Esophagus muscularis mucosa (tissue), 4 donors: ENCODE results near the gene COL4A1. TPM values are rescaled to one million over a fixed set of nuclear protein-coding genes. Genes with fewer than 3 reads are reported as not detected.

Source experiments
- DNase-seq: peaks from one replicate; pipeline ENCODE4 v3.0.0-alpha.2; 2017; ENCODE audit errors: extremely low spot score
- H3K27ac ChIP-seq, 4 donors: fragments of 200-600 bp; sonication (generic); replicated peaks in 1 of 4; 1 replicate in 3 of 4; 2 replicates in 1 of 4; pipeline ENCODE4 v1.5.1; 2016 to 2019; ENCODE audit warnings: mild to moderate bottlenecking in 1 of 4
- H3K27me3 ChIP-seq, 4 donors: fragments of 200-600 bp; sonication (generic); one replicate each; pipeline versions ENCODE4 v1.5.1 to v1.6.0; 2016 to 2019
- H3K36me3 ChIP-seq, 4 donors: fragments of 200-600 bp; sonication (generic); one replicate each; pipeline ENCODE4 v1.5.1; 2016 to 2019
- H3K4me1 ChIP-seq, 4 donors: fragments of 200-600 bp; sonication (generic); one replicate each; pipeline ENCODE4 v1.5.1; 2016 to 2019
- H3K4me3 ChIP-seq, 4 donors: fragments of 200-600 bp; sonication (generic); 1 replicate in 2 of 4; 2 replicates in 2 of 4; pipeline ENCODE4 v1.5.1; 2016 to 2019; ENCODE audit warnings: mild to moderate bottlenecking in 4 of 4, moderate library complexity in 1 of 4
- H3K9me3 ChIP-seq, 4 donors: fragments of 200-600 bp; sonication (generic); 1 replicate in 3 of 4; 2 replicates in 1 of 4; pipeline ENCODE4 v1.5.1; 2016 to 2019
- EP300 ChIP-seq: sonication (generic); formaldehyde crosslinking; IDR thresholded peaks from one replicate; pipeline ENCODE4 v1.6.1; 2017; ENCODE audit warnings: antibody characterized with exemption
- POLR2A ChIP-seq: fragments of 450-650 bp; IDR thresholded peaks from one replicate; pipeline ENCODE4 v1.6.1; 2017; ENCODE audit warnings: antibody characterized with exemption, moderate library complexity, mild to moderate bottlenecking, low read depth
- POLR2AphosphoS5 ChIP-seq, 2 donors: sonication (generic); formaldehyde crosslinking; IDR thresholded peaks; one replicate each; pipeline ENCODE4 v1.6.1; 2017; ENCODE audit warnings: antibody characterized with exemption in 2 of 2
- WGBS: methylation state at CpG from one replicate; pipeline ENCODE4 v1.1.5; 2018; 5-methylcytosine and 5-hydroxymethylcytosine counted together
- intact Hi-C: fragments of 100-400 bp; cut with DNase I; formaldehyde crosslinking; loops from one replicate; pipeline ENCODE4 v1.15.1; 2023
- total RNA-seq, 4 donors: library from RNA; depleted of rRNA; stranded (reverse); fragments of >200 nt; gene quantifications; one replicate each; pipeline versions ENCODE4 v1.1.0 to v1.2.1, GENCODE V29; 2016
- TF ChIP-seq, protein P1 (sequence below), 3 experiments: fragments of 200-600 bp in 2 of 3; fragments of 450-650 bp in 1 of 3; sonication (generic) in 2 of 3; IDR thresholded peaks; one replicate each; pipeline ENCODE4 v1.5.1; 2017 to 2019; ENCODE audit warnings: antibody characterized with exemption in 3 of 3, mild to moderate bottlenecking in 2 of 3, moderate library complexity in 1 of 3

The COL4A1 gene
- total RNA-seq, 4 donors from 2014 or later, result 328 to 578 (median 405) TPM

DNA sequence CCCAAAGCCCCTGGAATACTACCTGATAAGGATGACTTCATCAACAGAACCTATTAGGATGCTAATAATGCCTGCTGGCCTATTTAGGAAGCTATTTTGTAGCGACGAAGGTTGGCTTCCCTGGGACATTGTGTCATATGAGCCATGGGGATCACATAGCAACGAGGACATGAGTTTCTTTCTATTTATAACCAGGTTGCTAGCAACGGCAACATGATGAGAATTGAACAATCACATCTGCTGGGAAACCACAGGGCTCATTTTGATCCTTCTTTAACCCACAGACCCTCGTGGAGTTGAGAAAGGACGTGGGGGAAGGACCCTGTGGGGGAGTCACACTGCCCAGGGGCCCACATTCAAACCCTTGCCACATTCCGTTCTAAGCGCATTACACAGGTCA, 172.2 kb downstream of the COL4A1 start:
- Histone ChIP-seq H3K4me3 (no peak overlapping the region), H3K27me3 (no peaks in the 10 kb centered on the region), H3K4me1 (peaks cover 15 to 34% (median 22%) of the 10 kb centered on the region in 4 donors), H3K36me3 (no peaks in the 10 kb centered on the region), H3K27ac (peak overlapping the region; percentile 48 to 84 (median 52)), H3K9me3 (no peaks in the 10 kb centered on the region)
- peak; percentile 90 for DNase-seq
- intact Hi-C loops, result no loop called here
- TF ChIP-seq POLR2AphosphoS5 (IDR thresholded peaks at IDR 0.05) (peak; percentile 51 to 70), POLR2A (no peak), EP300 (no peak)
- TF ChIP-seq, protein P1, sequence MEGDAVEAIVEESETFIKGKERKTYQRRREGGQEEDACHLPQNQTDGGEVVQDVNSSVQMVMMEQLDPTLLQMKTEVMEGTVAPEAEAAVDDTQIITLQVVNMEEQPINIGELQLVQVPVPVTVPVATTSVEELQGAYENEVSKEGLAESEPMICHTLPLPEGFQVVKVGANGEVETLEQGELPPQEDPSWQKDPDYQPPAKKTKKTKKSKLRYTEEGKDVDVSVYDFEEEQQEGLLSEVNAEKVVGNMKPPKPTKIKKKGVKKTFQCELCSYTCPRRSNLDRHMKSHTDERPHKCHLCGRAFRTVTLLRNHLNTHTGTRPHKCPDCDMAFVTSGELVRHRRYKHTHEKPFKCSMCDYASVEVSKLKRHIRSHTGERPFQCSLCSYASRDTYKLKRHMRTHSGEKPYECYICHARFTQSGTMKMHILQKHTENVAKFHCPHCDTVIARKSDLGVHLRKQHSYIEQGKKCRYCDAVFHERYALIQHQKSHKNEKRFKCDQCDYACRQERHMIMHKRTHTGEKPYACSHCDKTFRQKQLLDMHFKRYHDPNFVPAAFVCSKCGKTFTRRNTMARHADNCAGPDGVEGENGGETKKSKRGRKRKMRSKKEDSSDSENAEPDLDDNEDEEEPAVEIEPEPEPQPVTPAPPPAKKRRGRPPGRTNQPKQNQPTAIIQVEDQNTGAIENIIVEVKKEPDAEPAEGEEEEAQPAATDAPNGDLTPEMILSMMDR (IDR thresholded peaks at IDR 0.05), result no peak
- WGBS, result 60% methylated on average over 5 of the region's 8 CpGs

DNA sequence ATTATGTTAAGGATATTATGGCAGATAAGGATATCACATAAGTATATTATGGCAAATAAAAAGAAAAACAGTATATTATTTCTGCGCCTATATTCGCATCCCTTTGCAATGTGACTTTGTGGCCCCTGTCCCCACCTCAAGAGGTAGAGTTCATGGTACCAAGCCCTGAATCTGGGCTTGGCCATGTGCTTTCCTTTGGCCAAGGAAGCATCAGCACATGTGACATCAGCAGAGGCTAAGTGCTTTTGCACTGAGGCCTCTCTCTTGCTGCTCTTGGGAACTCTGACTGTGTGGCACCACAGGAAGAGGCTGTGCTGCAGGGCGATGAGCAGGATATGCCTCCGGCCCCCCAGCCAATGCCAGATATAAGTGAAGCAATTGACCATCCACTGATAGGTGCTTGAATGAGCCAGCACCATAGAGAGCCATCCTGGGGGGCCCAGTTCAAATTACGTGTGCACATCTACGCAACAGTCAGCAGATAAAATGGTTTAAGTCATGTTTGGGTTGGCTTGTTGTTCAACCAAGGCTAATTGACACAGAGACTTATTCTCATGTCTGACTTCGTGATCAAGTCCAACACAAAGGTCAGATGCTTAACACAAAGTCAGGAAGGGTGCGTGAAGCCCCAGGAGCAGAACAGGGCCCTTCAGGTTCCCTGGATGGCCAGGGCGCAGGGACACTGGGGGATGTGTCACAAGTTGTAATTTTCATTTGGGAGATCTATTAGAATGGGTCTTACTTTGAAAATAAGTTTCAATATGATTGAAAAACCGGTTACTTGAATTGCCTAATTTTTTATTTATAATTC, 173.3 kb downstream of the COL4A1 start:
- Histone ChIP-seq H3K27me3 (no peaks in the 10 kb centered on the region), H3K4me3 (no peak overlapping the region), H3K36me3 (no peaks in the 10 kb centered on the region), H3K4me1 (peaks cover 17 to 30% (median 23%) of the 10 kb centered on the region in 4 donors), H3K27ac (peak overlapping the region in 1 of 4 donors; percentile 84), H3K9me3 (no peaks in the 10 kb centered on the region)
- 93% methylated on average over 10 of the region's 10 CpGs for WGBS
- intact Hi-C loops, result no loop called here
- DNase-seq, result peak; percentile 86
- TF ChIP-seq POLR2A (no peak), EP300 (no peak), POLR2AphosphoS5 (IDR thresholded peaks at IDR 0.05) (no peak)
- TF ChIP-seq, protein P1 (IDR thresholded peaks at IDR 0.05), result no peak

DNA sequence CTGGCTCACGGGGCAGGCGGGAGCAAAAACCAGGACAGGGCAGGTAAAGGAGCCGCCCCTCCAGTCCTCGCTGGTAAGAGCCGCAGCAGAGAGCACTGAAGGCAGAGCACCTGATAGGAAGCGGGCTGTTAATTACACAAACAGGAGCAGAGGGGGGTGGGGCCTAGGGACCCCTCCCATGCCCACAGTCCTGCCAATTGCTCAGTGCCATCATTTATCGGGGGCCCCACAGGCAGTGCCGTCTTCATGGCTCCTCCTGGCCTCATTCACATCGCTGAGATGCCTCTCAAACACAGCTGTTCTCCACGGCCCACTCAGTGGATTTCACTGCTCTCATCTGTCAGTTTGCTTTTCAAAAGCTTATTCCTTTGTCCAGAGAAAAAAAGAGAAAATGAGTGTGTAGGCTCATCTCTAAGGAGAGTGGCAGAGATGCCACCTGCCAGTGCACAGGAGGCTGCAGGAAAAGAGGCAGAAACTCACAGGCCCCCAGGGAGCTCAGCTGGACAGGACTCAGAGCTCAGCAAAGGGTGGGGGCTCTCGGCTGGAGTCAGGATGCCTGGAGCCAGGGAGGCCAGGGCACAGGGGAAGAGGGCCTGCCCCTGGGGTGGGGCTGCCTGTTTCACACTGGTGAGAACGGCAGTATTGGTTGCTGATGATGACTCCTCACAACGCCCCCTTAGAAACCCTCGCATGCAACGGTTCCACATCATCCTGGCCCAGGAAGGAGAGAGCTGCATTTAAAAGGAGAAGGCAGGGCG, 174.6 kb downstream of the COL4A1 start:
- H3K27me3 ChIP-seq, result no peaks in the 10 kb centered on the region
- 80% methylated on average over 16 of the region's 16 CpGs for WGBS
- no peaks in the 10 kb centered on the region for H3K9me3 ChIP-seq
- TF ChIP-seq EP300 (no peak), POLR2A (no peak), POLR2AphosphoS5 (IDR thresholded peaks at IDR 0.05) (no peak)
- TF ChIP-seq, protein P1 (IDR thresholded peaks at IDR 0.05), result no peak
- no peaks in the 10 kb centered on the region for H3K36me3 ChIP-seq
- H3K4me3 ChIP-seq, result no peak overlapping the region
- peaks cover 22 to 26% (median 24%) of the 10 kb centered on the region in 4 donors for H3K4me1 ChIP-seq
- peak; percentile 87 for DNase-seq
- intact Hi-C loops, result no loop called here
- H3K27ac ChIP-seq, result no peak overlapping the region

DNA sequence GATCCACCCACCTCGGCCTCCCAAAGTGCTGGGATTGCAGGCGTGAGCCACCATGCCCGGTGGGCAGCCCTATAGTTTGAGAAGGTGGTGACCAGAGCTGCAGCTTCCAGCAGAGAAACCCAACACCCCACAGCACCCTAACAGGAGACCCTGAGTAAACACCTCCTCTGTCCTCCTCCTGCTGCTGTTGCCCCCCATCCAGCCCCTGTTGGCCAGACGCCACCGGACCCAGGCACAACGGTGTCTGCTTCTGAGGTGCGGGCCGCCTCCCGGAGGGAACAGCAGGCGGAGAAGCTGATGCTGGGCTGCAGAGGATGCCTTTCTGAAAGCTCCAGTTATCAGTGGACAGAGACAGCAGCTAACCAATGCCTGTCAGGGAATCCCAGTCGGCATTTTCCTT, 175.5 kb downstream of the COL4A1 start:
- TF ChIP-seq POLR2A (no peak), EP300 (no peak), POLR2AphosphoS5 (IDR thresholded peaks at IDR 0.05) (no peak)
- TF ChIP-seq, protein P1 (IDR thresholded peaks at IDR 0.05), result no peak
- Histone ChIP-seq H3K9me3 (no peaks in the 10 kb centered on the region), H3K27ac (no peak overlapping the region), H3K4me3 (no peak overlapping the region), H3K4me1 (peaks cover 24 to 28% (median 27%) of the 10 kb centered on the region in 4 donors), H3K27me3 (no peaks in the 10 kb centered on the region), H3K36me3 (no peaks in the 10 kb centered on the region)
- 78% methylated on average over 10 of the region's 11 CpGs for WGBS
- peak; percentile 91 for DNase-seq
- intact Hi-C loops, result no loop called here
